GM18873 (cell line): Measurements from ENCODE around the gene ZNF688.
A peak's percentile ranks its signal among the peaks of the same experiment; 100 is the strongest.
"Not testable (repeated sequence)": the region's sequence is repeated elsewhere in the genome, so short reads cannot be mapped to it uniquely, and the experiment has no call there.

Source experiments
- ATAC-seq: cut with Tn5 transposase; IDR thresholded peaks from one replicate; pipeline ENCODE4 v1.9.1; 2021; ENCODE audit warnings: mild to moderate bottlenecking, moderate library complexity, moderate number of reproducible peaks; ENCODE audit not compliant: unreplicated experiment, low FRiP score

Gene ZNF688

DNA sequence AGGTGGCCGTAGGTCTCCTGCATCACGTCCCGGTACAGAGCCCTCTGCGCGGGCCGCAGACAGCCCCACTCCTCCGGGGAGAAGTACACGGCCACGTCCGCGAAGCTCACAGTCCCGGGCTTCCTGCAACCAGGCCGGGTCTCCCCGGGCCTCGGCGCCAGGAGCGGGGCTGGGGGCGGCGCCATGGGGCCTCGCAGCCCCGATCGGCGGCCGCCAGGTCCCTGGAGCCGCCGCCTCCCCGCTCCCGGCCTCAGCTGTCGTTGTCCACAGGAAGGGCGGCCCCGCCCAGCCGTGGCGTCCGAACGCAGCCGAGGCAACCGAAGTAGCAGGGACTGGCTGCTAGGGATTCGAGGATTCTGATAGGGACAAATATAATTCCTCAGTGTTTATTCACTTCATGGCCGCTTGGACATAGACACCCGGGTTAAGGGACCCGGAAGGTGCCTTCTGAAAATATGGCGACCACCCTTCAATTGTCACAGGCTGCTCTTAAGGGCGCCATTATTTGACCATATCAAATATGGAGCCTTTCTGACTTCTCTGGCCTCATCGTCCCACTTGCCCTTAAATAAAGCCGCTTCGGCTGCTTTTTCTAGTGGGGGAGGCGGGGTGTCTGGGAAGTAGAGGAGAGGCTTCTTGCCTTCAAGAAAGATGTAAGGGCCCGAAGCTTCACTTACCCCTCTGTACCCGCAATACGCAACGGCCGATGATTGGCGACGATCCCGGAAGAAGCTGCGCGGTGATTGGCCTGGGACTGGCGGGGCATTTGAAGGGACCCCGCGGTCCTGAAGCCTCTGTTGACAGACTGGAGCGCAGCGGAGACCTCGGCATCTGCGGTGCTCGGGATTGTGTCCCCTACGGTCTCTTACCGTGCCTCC lies at the start of gene ZNF688:
TSS of gene ZNF688 (minus strand) at position 270 of the 878 bp plus-strand sequence. CDS start at position 185, 85 bp downstream.
- ATAC-seq: peak; percentile 61

DNA sequence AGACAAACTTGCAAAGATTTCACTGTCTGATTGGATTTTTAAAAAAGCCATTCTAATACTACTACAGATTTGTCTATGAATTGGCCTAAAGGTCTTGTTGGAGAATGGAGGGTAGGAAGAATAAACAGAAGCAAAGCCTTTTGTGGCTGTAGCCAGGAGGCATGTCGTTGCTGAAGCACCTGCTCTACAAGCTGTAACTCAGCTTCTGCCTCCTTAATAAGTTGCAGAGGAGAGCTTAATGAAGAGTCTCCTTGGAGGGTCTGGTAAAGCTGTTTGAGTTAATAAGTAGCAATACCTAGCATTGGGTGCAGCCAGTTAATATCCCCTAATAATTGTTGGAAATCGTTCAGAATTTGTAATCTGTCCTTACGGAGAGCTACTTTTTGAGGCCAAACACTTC lies 48.7 kb upstream of the ZNF688 start:
- ATAC-seq: no peak

DNA sequence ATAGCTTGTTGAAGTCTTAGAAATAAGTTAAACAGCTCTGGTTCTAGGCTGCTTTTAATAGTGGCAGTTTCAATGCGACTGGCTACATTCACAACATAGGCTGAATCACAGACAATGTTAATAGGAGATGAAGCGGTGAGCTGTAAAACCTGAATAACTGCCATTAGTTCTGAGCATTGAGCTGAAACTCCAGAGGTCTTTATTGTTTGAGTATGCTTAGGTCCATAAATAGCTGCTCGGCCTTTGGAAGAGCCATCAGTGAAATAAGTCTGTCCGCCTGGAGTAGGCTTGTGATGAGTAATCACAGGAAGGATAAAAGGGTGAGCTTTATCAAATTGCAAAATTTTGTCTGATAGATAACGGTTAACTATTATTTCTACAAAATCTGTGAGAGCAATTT lies 48.1 kb upstream of the ZNF688 start:
- ATAC-seq: no peak

- no peak for ATAC-seq
Measured at GRCh38 chr16:30619202-30619601, 47.7 kb upstream of the ZNF688 start.

- no peak for ATAC-seq
Measured at GRCh38 chr16:30615358-30616091, 44.0 kb upstream of the ZNF688 start.

DNA sequence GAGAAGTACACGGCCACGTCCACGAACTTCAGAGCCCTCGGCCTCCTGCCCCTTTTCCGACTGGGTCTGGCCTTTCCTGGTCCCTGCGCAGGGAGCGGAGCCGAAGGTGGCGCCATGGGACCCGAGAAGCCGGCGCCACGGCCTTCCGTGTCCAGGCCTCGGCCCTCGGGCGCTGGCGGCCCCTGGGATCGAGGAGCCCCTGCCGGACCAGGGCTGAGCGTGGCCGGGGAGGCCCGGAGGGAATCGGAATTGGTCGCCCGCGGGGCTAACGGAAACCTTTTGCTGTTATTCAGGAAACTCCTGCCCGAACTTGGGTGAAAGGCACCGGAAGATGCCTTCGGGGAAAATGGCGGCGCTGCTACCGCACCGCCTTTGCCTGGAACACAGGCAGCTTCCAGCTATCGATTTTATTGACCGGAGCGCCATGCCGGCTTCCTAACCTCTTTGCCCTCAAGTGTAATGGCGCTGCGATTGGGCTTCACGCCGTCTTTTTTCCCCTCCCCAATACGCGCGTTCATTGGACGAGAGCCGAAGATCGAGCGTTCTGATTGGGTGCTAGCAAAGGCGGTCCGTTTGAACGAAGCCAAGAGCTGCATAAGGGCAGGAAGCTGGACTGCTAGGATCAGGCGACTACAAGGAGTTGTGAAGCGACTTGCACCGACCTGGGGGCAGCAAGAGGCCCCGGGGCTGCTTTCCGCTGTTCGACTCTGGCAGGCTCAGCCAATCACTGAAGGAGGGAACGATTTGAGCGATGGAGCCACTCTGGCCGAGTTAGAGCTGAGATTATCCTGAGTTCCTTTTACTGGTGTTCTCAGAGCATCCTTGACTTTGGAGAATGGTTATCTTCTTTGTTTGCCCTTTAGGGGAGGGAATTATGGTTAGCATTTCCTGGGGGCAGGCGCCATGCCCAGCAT lies 38.7 kb upstream of the ZNF688 start, which contains the start of gene ZNF689:
TSS of gene ZNF689 (minus strand) at position 464 of the 914 bp plus-strand sequence. CDS start at position 116, 348 bp downstream.
- peak; percentile 72 for ATAC-seq

DNA sequence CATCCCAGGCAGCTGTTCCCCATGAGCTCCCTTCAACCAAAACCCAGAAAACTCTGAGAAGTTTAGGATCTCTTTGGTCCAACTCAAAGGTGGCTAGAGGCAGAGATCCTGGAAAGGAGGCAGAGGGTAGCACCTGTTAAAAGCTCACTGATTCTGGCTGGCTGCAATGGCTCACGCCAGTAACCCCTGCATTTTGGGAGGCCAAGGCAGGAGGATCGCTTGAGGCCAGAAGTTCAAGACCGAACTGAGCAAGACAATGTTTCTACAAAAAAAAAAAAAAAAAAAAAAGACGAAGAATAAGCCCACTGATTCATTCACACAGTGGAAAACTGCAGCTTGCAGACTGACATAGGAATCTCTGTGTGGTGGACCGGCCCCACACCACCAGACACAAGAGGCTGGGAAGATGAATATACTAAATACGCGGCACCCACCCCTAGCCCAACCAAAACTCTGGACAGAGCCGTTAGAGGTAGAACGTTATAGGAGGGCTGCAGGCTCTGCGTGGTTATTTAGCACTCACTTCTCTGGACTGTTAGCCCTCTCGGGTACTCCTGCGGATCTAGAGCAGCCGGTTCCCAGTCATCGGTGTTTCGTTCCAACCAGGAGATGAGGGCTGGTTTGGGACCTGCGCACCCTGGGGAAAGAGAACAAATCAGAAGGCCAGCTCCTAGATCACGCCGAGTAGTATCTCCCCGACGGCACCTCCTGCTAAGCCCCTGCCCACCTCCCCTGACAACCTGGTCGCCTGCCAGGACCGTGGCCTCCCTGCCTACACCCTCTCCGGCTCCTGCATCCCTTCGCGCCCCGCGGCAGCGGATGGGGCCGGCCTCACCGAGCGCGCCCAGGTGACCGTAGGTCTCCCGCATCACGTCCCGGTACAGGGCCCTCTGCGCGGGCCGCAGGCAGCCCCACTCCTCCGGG lies 37.8 kb upstream of the ZNF688 start:
- ATAC-seq: no peak

DNA sequence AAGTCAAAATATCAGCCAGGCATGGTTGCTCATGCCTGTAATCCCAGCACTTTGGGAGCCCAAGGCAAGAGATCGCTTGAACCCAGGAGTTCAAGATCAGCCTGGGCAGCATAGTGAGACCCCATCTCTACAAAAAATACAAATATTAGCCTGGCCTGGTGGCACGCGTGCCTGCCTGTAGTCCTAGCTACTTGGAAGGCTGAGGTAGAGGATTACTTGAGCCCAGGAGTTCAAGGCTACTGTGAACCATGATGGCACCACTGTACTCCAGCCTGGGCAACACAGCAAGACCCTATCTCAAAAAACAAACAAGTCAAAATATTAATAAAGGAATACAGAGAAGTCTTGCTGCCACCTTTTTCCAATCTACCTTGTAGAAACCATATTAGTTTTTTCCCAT lies 34.5 kb upstream of the ZNF688 start:
- no peak for ATAC-seq

GRCh38 chr16:30605158-30605557 lies 33.6 kb upstream of the ZNF688 start:
- ATAC-seq: no peak

DNA sequence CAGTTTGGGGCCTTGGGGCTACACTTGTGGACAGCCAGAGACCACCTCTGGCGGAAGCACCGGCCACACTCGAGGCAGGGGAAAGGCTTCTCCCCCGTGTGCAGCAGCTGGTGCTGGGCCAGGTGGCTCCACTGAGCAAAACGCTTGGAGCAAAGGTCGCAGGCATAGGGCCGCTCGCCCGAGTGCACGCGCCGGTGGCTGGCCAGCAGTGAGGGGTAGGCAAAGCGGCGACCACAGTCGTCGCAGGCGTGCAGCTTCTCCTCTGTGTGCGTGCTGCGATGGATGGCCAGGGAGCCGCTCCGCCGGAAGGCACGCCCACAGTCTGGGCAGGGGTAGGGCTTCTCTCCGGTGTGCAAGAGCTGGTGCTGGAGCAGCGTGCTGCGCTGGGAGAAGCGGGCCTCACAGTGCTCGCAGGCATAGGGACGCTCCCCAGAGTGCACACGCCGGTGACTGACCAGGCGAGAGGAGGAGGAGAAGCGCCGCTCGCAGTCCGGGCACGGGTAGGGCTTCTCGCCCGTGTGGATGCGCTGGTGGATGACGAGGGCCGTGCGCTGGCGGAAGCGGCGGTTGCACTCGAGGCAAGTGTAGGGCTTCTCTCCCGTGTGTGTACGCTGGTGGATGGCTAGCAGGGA lies 32.9 kb upstream of the ZNF688 start:
- no peak for ATAC-seq

DNA sequence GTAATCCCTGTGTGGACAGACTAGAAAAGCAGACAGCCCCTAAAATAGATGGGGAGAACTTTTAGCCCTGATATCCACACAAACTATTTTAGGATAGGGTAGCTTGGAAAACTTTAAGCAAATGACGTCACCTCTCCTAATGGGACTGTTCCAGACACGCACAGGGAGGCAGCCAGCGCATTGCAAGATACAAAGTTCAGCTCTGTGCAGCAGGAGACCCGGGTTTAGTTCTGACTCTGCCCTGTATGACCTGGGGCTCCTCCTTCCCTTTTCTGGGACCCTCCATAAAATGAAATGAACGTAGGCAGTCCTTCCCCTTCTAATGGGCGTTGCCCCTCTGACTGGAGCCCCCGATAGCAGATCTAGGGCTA lies 32.4 kb upstream of the ZNF688 start:
- ATAC-seq: no peak

- no peak for ATAC-seq
Measured at GRCh38 chr16:30602616-30603277, 31.2 kb upstream of the ZNF688 start.

DNA sequence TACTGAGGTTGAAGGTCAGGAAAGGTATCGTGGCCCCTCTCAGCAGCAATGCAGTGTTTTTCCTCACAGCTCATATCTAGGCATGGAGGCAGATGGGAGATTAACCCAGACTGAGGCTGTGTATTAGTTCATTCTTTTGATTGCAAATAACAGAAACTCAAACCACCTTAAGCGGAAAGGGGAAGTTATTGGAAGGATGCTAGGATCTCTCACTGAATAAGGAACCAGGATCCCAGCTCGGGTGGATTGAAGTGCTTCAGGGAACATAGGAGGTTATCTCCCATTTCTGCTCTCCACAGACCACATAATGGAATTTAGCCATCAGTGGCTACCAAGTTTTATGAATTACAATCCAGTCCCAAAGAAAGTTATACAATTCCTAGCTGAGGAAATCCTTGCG lies 30.5 kb upstream of the ZNF688 start:
- no peak for ATAC-seq

- no peak for ATAC-seq
Measured at GRCh38 chr16:30600929-30601328, 29.4 kb upstream of the ZNF688 start.

DNA sequence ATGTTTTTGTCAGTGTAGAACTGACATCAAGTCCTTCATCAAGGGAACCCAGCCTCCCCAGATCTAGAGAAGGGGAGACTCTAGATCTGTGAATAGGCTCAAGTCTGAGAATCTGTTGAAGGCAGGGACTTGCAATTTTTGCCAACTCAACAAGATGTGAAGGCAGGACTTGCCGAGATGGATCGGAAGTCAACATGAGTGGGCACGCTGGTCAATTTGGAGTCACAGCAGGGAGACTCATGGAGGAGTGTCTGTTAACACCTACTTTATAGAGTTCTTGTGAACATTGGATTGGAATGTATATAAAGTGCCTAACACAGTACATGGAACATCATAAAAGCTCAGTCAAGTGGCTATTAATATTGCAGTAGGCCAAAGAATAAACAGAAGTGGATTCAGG lies 28.7 kb upstream of the ZNF688 start:
- no peak for ATAC-seq

- ATAC-seq: no peak
Measured at GRCh38 chr16:30592871-30593270, 21.4 kb upstream of the ZNF688 start.

- ATAC-seq: not testable (repeated sequence)
Measured at GRCh38 chr16:30590869-30591268, 19.4 kb upstream of the ZNF688 start.

DNA sequence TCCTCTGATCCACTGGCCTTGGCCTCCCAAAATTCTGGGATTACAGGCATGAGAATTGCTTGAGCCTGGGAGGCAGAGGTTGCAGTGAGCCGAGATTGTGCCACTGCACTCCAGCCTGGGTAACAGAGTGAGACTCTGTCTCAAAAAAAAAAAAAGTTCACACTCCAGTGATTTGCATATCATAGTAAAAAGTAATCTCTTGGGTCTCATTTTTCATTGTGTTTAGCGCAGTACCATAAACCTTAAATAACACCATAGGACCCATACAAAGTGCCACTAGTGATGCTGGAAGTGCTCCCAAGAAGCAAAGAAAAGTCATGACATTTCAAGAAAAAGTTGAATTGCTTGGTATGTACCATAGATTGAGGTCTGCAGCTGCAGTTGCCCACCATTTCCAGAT lies 18.1 kb upstream of the ZNF688 start:
- ATAC-seq: not testable (repeated sequence)

- no peak for ATAC-seq
Measured at GRCh38 chr16:30588651-30589050, 17.1 kb upstream of the ZNF688 start.
